Tibial nerve (tissue), 4 donors: ENCODE measurements around the gene KLHL18.
"Not testable (repeated sequence)": the region's sequence is repeated elsewhere in the genome, so short reads cannot be mapped to it uniquely, and the experiment has no call there.

Source experiments
- EP300 ChIP-seq, 2 donors: sonication (generic); formaldehyde crosslinking; IDR thresholded peaks; one replicate each; pipeline ENCODE4 v1.6.1; 2017; ENCODE audit warnings: antibody characterized with exemption in 2 of 2, mild to moderate bottlenecking in 1 of 2
- POLR2A ChIP-seq, 2 donors: fragments of 450-650 bp; IDR thresholded peaks; one replicate each; pipeline ENCODE4 v1.6.1; 2017; ENCODE audit warnings: antibody characterized with exemption in 2 of 2, mild to moderate bottlenecking in 2 of 2, moderate library complexity in 2 of 2
- TF ChIP-seq, protein P1 (sequence below), 5 experiments: fragments of 200-600 bp in 3 of 5; fragments of 450-650 bp in 2 of 5; sonication (generic) in 3 of 5; IDR thresholded peaks; one replicate each; pipeline ENCODE4 v1.5.1; 2016 to 2019; ENCODE audit warnings: antibody characterized with exemption in 5 of 5, mild to moderate bottlenecking in 3 of 5, moderate library complexity in 2 of 5

DNA sequence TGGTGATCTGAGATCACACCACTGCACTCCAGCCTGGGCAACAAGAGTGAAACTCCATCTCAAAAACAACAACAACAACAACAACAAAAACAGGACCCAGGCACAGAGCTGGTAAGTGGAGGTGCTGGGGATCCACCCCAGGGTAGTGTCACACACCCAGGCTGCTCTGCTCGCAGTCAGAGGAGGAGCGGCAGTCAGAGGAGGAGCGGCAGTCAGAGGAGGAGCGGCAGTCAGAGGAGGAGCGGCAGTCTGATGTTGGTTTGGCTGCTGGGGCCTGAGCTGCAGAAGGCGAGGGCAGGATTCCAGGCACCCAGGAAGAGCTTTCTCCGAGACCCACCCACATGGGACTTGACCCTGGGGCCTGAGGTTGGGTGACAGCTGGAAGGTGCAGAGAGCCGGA lies 87.3 kb downstream of the KLHL18 start:
- TF ChIP-seq POLR2A, EP300 (IDR thresholded peaks at IDR 0.05): not testable (repeated sequence)
- TF ChIP-seq, protein P1, sequence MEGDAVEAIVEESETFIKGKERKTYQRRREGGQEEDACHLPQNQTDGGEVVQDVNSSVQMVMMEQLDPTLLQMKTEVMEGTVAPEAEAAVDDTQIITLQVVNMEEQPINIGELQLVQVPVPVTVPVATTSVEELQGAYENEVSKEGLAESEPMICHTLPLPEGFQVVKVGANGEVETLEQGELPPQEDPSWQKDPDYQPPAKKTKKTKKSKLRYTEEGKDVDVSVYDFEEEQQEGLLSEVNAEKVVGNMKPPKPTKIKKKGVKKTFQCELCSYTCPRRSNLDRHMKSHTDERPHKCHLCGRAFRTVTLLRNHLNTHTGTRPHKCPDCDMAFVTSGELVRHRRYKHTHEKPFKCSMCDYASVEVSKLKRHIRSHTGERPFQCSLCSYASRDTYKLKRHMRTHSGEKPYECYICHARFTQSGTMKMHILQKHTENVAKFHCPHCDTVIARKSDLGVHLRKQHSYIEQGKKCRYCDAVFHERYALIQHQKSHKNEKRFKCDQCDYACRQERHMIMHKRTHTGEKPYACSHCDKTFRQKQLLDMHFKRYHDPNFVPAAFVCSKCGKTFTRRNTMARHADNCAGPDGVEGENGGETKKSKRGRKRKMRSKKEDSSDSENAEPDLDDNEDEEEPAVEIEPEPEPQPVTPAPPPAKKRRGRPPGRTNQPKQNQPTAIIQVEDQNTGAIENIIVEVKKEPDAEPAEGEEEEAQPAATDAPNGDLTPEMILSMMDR (IDR thresholded peaks at IDR 0.05) = not testable (repeated sequence)
